Activated CD4-positive, alpha-beta T cell treated with anti-CD3 and anti-CD28 coated beads, Interleukin-2, Interleukin-6, amounts not matched to agents 100 ng/mL and 50 ng/mL, durations not matched to agents 16 hours and 8 hours (primary cell): ENCODE results near the gene NUPR1.
"Not testable (repeated sequence)": the region's sequence is repeated elsewhere in the genome, so short reads cannot be mapped to it uniquely, and the experiment has no call there.

ENCODE experiments used
- DNase-seq: peaks from one replicate; pipeline ENCODE4 v3.0.0-alpha.2; 2020

The NUPR1 gene

GRCh38 chr16:28526201-28527099 is 12.3 kb downstream of the NUPR1 start:
- no peak for DNase-seq

- no peak for DNase-seq
These were observed 14.0 kb downstream of the NUPR1 start for GRCh38 chr16:28524681-28525171.

- no peak for DNase-seq
These were observed 16.0 kb downstream of the NUPR1 start for GRCh38 chr16:28522792-28523191.

GRCh38 chr16:28521436-28521835 is 17.3 kb downstream of the NUPR1 start:
- no peak for DNase-seq

- DNase-seq, result no peak
These were observed 18.1 kb downstream of the NUPR1 start for GRCh38 chr16:28520672-28521071.

- DNase-seq, result no peak
These were observed 24.5 kb downstream of the NUPR1 start for GRCh38 chr16:28514246-28514645.

- DNase-seq, result no peak
These were observed 25.1 kb downstream of the NUPR1 start for GRCh38 chr16:28513484-28514181.

GRCh38 chr16:28511801-28512789 is 26.7 kb downstream of the NUPR1 start:
- DNase-seq, result no peak

GRCh38 chr16:28511031-28511430 is 27.7 kb downstream of the NUPR1 start:
- DNase-seq, result no peak

- DNase-seq, result no peak
These were observed 33.2 kb downstream of the NUPR1 start for GRCh38 chr16:28505489-28506137.

GRCh38 chr16:28504707-28505404 is 33.9 kb downstream of the NUPR1 start:
- no peak for DNase-seq

- no peak for DNase-seq
These were observed 35.1 kb downstream of the NUPR1 start for GRCh38 chr16:28503470-28504259.

GRCh38 chr16:28502290-28502689 is 36.5 kb downstream of the NUPR1 start:
- DNase-seq, result no peak

- no peak for DNase-seq
These were observed 37.2 kb downstream of the NUPR1 start for GRCh38 chr16:28501258-28502232.

- not testable (repeated sequence) for DNase-seq
These were observed 38.1 kb downstream of the NUPR1 start for GRCh38 chr16:28500476-28501180.

- DNase-seq, result no peak
These were observed 38.9 kb downstream of the NUPR1 start for GRCh38 chr16:28499854-28500253.

GRCh38 chr16:28498666-28499381 is 40.0 kb downstream of the NUPR1 start:
- DNase-seq, result no peak
